Measurements from ENCODE around the gene PAK4. TPM values are rescaled to one million over a fixed set of nuclear protein-coding genes. Genes with fewer than 3 reads are reported as not detected.

The PAK4 gene
- total and polyA plus RNA-seq, 8 donors, result 19.4 to 38.4 (median 29.4) TPM

GRCh38 chr19:39099341-39099740 is 26.2 kb upstream of the PAK4 start:
- no peaks in the 10 kb centered on the region for H3K4me1 ChIP-seq
- intact Hi-C loops (cut with DNase I), result no loop called here
- no peaks in the 10 kb centered on the region for H3K36me3 ChIP-seq
- H3K9me3 ChIP-seq, result no peaks in the 10 kb centered on the region
- TF ChIP-seq CTCF (IDR thresholded peaks at IDR 0.05), result no peak
- H3K4me3 ChIP-seq, result no peak overlapping the region
- WGBS, 2 donors, result 28 to 29% methylated on average over 9 of the region's 9 CpGs
- ATAC-seq, result no peak
- peaks cover 0 to 9% (median 0%) of the 10 kb centered on the region in 4 donors for H3K27me3 ChIP-seq
- no peak for DNase-seq
- FAIRE-seq, result no peak
- H3K27ac ChIP-seq, result no peak overlapping the region

- no peaks in the 10 kb centered on the region for H3K36me3 ChIP-seq
- H3K27ac ChIP-seq, result no peak overlapping the region
- peaks cover 0 to 9% (median 0%) of the 10 kb centered on the region in 4 donors for H3K27me3 ChIP-seq
- no peak overlapping the region for H3K4me3 ChIP-seq
- no peak for TF ChIP-seq CTCF (IDR thresholded peaks at IDR 0.05)
- H3K9me3 ChIP-seq, result no peaks in the 10 kb centered on the region
- H3K4me1 ChIP-seq, result no peaks in the 10 kb centered on the region
- DNase-seq (no peak), ATAC-seq (no peak), FAIRE-seq (no peak)
- WGBS, 2 donors, result 84 to 88% methylated on average over 18 to 19 of the region's 19 CpGs
- intact Hi-C loops (cut with DNase I), result loop anchor here in 1 of 3 donors (10.0 kb wide), 1 partner anchor 434 kb away; the partner anchor contains the start of gene EID2B
Measured at GRCh38 chr19:39100500-39101166, 25.0 kb upstream of the PAK4 start.

GRCh38 chr19:39103151-39103550 is 22.4 kb upstream of the PAK4 start:
- Histone ChIP-seq H3K36me3 (no peaks in the 10 kb centered on the region), H3K4me3 (no peak overlapping the region), H3K27ac (no peak overlapping the region), H3K4me1 (no peaks in the 10 kb centered on the region), H3K9me3 (no peaks in the 10 kb centered on the region), H3K27me3 (peaks cover 0 to 9% (median 0%) of the 10 kb centered on the region in 4 donors)
- ATAC-seq (no peak), FAIRE-seq (no peak), DNase-seq (no peak)
- 46 to 67% methylated on average over 5 of the region's 5 CpGs for WGBS, 2 donors
- TF ChIP-seq CTCF (IDR thresholded peaks at IDR 0.05), result no peak
- intact Hi-C loops (cut with DNase I), result loop anchor here in 1 of 3 donors (10.0 kb wide), 1 partner anchor 432 kb away; the partner anchor contains the start of gene EID2B

- no peak for ATAC-seq
- no peak for DNase-seq
- FAIRE-seq, result no peak
- 32 to 42% methylated on average over 5 of the region's 5 CpGs for WGBS, 2 donors
- H3K27ac ChIP-seq, result no peak overlapping the region
- H3K4me3 ChIP-seq, result no peak overlapping the region
- no peak for TF ChIP-seq CTCF (IDR thresholded peaks at IDR 0.05)
- H3K36me3 ChIP-seq, result no peaks in the 10 kb centered on the region
- no peaks in the 10 kb centered on the region for H3K4me1 ChIP-seq
- no peaks in the 10 kb centered on the region for H3K9me3 ChIP-seq
- no peaks in the 10 kb centered on the region for H3K27me3 ChIP-seq
- intact Hi-C loops (cut with DNase I), result loop anchor here in 1 of 3 donors (10.0 kb wide), 1 partner anchor 431 kb away; the partner anchor contains the start of gene EID2B
Measured at GRCh38 chr19:39104186-39104596, 21.4 kb upstream of the PAK4 start.

GRCh38 chr19:39106194-39106593 is 19.4 kb upstream of the PAK4 start:
- no peak for TF ChIP-seq CTCF (IDR thresholded peaks at IDR 0.05)
- Histone ChIP-seq H3K4me3 (no peak overlapping the region), H3K27me3 (no peaks in the 10 kb centered on the region), H3K36me3 (no peaks in the 10 kb centered on the region), H3K27ac (no peak overlapping the region), H3K9me3 (no peaks in the 10 kb centered on the region), H3K4me1 (no peaks in the 10 kb centered on the region)
- DNase-seq, result no peak
- no peak for FAIRE-seq
- intact Hi-C loops (cut with DNase I), result loop anchor here in 1 of 3 donors (10.0 kb wide), 1 partner anchor 429 kb away; the partner anchor contains the start of gene EID2B
- no peak for ATAC-seq
- 56 to 67% methylated on average over 7 of the region's 7 CpGs for WGBS, 2 donors
